Measurements from ENCODE around the gene FGF8. TPM values are rescaled to one million over a fixed set of nuclear protein-coding genes. Genes with fewer than 3 reads are reported as not detected.

The FGF8 gene
- total and polyA plus RNA-seq, 12 donors, result 0.20 TPM; not detected in 11

GRCh38 chr10:101780187-101780817, 4.4 kb upstream of the FGF8 start:
- Histone ChIP-seq H3K36me3 (peaks cover 0 to 17% (median 13%) of the 10 kb centered on the region in 9 donors), H3K27me3 (peaks cover 9 to 49% (median 29%) of the 10 kb centered on the region in 7 donors), H3K4me1 (peaks cover 16 to 73% (median 50%) of the 10 kb centered on the region in 9 donors), H3K9me3 (no peaks in the 10 kb centered on the region), H3K27ac (no peak overlapping the region), H3K4me3 (peak overlapping the region in 9 of 10 donors; percentile 14 to 58 (median 49))
- WGBS, 2 donors, result 17 to 20% methylated on average over 17 of the region's 17 CpGs
- DNase-seq (no peak), ATAC-seq (no peak)
- peak in 1 of 9 donors; percentile 5 for TF ChIP-seq CTCF (IDR thresholded peaks at IDR 0.05)
- intact Hi-C loops (cut with DNase I), result loop anchor here in 8 of 10 donors (1.0 to 5.0 kb wide), 6 partner anchors 37 to 568 kb away; partner anchors contain the start of gene OGA (in 1 of the 8)

GRCh38 chr10:101779544-101780186, 3.8 kb upstream of the FGF8 start:
- peak; percentile 82 to 96 (median 91) for TF ChIP-seq CTCF (IDR thresholded peaks at IDR 0.05)
- no peaks in the 10 kb centered on the region for H3K9me3 ChIP-seq
- H3K27me3 ChIP-seq, result peaks cover 16 to 55% (median 36%) of the 10 kb centered on the region in 7 donors
- H3K4me3 ChIP-seq, result peak overlapping the region; percentile 14 to 58 (median 48)
- 2% methylated on average over 50 to 51 of the region's 51 CpGs for WGBS, 2 donors
- H3K27ac ChIP-seq, result no peak overlapping the region
- peak; percentile 57 to 88 (median 80) for ATAC-seq
- peaks cover 19 to 72% (median 53%) of the 10 kb centered on the region in 9 donors for H3K4me1 ChIP-seq
- intact Hi-C loops (cut with DNase I), result loop anchor here (1.0 to 10.0 kb wide), 9 partner anchors 38 to 567 kb away; partner anchors contain the start of gene OGA (in 1 of the 10)
- DNase-seq, result peak; percentile 81 to 86
- peaks cover 0 to 11% (median 7%) of the 10 kb centered on the region in 9 donors for H3K36me3 ChIP-seq

DNA sequence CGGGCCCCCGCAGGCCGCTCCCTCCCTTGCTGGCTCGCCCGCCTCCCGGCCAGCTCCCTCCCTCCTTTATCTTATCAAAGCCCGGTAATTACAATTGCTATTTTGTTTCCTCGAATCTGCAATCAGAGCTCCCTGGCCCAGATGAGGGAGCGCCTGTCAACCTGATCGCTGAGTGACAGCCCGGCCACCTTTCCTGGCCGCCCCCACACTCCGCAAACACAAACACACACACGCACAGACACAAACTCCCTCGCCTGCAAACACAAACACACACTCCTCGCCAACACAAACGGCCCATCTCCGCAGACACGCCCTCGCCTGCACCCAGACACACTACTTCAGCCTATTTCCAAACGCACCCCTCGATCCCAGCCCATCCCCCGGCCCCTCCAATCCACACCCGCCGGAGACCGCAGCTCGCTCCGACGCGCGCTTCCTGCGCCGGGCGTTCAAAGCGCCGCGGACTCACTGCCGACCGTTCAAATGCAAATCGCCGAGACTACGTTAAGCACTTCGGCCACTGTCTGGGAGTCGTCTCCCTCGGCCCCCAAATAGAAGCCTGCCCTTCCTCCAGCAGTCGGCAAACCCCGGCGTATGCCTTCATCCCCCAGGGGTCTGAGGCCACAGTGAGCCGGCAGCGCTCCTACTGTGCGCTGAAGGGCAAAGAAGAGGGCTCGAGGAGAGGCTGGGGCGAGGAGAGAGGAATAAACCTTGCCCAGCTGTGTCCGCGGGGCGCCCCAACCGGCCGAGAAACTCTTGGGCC, 3.0 kb upstream of the FGF8 start:
- WGBS, 2 donors, result 2 to 3% methylated on average over 58 of the region's 58 CpGs
- no peaks in the 10 kb centered on the region for H3K9me3 ChIP-seq
- intact Hi-C loops (cut with DNase I), result loop anchor here in 4 of 10 donors (5.0 to 10.0 kb wide), 4 partner anchors 94 to 564 kb away; no protein-coding TSS in a partner anchor
- DNase-seq (no peak), ATAC-seq (peak in 6 of 8 donors; percentile 3 to 43 (median 20))
- H3K36me3 ChIP-seq, result peaks cover 0 to 4% (median under 1%) of the 10 kb centered on the region in 9 donors
- H3K27ac ChIP-seq, result no peak overlapping the region
- peak overlapping the region; percentile 14 to 58 (median 48) for H3K4me3 ChIP-seq
- H3K4me1 ChIP-seq, result peaks cover 19 to 70% (median 46%) of the 10 kb centered on the region in 9 donors
- no peak for TF ChIP-seq CTCF (IDR thresholded peaks at IDR 0.05)
- H3K27me3 ChIP-seq, result peaks cover 19 to 62% (median 43%) of the 10 kb centered on the region in 7 donors
